Measurements from ENCODE around the gene LPAR1.

DNA sequence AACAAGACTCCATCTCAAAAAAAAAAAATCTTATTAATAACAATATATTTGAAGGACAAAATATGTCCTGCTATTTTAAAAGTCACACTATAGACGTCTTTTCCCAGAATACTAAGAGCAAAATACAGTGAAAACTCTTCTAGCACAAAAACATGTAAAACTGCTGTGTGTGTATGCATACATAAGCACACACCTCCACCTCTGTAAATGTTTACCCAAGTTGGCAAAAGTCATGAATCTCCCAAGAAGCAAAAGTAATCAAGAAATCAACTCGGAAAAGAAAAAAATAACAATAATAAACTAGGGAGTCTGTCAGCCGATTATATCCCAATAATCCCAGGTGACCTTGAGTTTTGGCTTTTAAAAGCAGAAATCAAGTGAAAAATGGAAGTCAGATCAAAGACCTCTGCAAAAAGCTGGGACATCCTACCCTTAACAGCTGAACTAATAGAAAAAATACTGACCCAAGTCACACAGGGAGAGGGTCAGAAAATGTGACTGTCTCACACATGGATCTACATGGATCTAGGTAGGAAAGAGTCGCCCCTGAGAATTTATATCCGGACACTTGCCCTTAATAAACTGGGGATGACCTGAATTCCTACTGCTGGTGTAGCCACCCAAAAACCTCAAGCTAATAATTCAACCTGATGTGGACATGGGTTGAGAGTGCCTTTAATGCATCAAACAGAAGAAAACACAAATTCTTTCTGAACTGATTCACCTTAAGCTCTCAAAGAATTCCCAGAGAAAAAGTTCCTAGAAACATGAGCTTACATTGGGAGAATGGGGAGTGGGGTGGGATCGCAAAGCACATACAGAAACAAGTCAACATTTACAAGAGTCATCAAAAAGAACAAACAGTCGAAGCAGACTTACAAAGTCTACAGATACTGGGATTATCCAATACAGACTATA lies 29.9 kb downstream of the LPAR1 start:
- TF ChIP-seq, protein P1, sequence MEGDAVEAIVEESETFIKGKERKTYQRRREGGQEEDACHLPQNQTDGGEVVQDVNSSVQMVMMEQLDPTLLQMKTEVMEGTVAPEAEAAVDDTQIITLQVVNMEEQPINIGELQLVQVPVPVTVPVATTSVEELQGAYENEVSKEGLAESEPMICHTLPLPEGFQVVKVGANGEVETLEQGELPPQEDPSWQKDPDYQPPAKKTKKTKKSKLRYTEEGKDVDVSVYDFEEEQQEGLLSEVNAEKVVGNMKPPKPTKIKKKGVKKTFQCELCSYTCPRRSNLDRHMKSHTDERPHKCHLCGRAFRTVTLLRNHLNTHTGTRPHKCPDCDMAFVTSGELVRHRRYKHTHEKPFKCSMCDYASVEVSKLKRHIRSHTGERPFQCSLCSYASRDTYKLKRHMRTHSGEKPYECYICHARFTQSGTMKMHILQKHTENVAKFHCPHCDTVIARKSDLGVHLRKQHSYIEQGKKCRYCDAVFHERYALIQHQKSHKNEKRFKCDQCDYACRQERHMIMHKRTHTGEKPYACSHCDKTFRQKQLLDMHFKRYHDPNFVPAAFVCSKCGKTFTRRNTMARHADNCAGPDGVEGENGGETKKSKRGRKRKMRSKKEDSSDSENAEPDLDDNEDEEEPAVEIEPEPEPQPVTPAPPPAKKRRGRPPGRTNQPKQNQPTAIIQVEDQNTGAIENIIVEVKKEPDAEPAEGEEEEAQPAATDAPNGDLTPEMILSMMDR (IDR thresholded peaks at IDR 0.05 in 8 of 11, conservative IDR thresholded peaks at IDR 0.05 in 3 of 11), result no peak
- TF ChIP-seq POLR2A (IDR thresholded peaks at IDR 0.05), result no peak
- TF ChIP-seq POLR2AphosphoS5 (IDR thresholded peaks at IDR 0.05), result no peak
